IMR-90 (cell line): ENCODE results near the gene KCNT1. TPM values are rescaled to one million over a fixed set of nuclear protein-coding genes. Genes with fewer than 3 reads are reported as not detected.

Experiments used
- ATAC-seq: fragments of 200-7000 bp; cut with Tn5 transposase; 2 replicates; pipeline ENCODE4 v1.9.1; 2020; ENCODE audit warnings: low read depth, mild to moderate bottlenecking, moderate library complexity
- BruUV-seq: library from RNA; stranded (reverse); fragments of 400-500 nt; replicated peaks from 2 replicates; lab custom pipeline; 2021; lab: Mats Ljungman, UMichigan
- CTCF ChIA-PET: fragments of 300-600 bp; formaldehyde crosslinking; extraction: SDS; loops from one replicate; lab custom pipeline; 2021; ENCODE audit warnings: antibody characterized with exemption; lab: Yijun Ruan, JAX
- POLR2A ChIA-PET: fragments of 300-600 bp; sonication (Branson Sonifier 250); formaldehyde crosslinking; loops from one replicate; lab custom pipeline; 2022; ENCODE audit warnings: antibody characterized with exemption; ENCODE audit not compliant: unreplicated experiment; lab: Charles Lee
- DNase-seq: peaks from one replicate; pipeline ENCODE4 v3.0.0; 2013
- H2AFZ ChIP-seq: replicated peaks from 2 replicates; pipeline ENCODE3; 2013; ENCODE audit warnings: low read length, mild to moderate bottlenecking; ENCODE audit not compliant: poor library complexity
- H2AK5ac ChIP-seq: 2 replicates; pipeline ENCODE4 v1.6.1; 2013; ENCODE audit warnings: low read depth, low read length, inconsistent platforms
- H2AK9ac ChIP-seq: replicated peaks from 2 replicates; pipeline ENCODE3; 2013; ENCODE audit warnings: mild to moderate bottlenecking, low read depth, low read length, moderate library complexity; ENCODE audit not compliant: poor library complexity
- H2BK120ac ChIP-seq: 2 replicates; pipeline ENCODE4 v1.6.1; 2013; ENCODE audit warnings: low read depth, low read length, inconsistent platforms
- H2BK15ac ChIP-seq: 3 replicates; pipeline ENCODE4 v1.6.1; 2013; ENCODE audit warnings: low read depth, low read length, inconsistent platforms
- H2BK20ac ChIP-seq: 2 replicates; pipeline ENCODE4 v1.6.1; 2013; ENCODE audit warnings: low read depth, mild to moderate bottlenecking, inconsistent platforms, low read length, moderate library complexity
- H2BK5ac ChIP-seq: 2 replicates; pipeline ENCODE4 v1.6.1; 2013; ENCODE audit warnings: mild to moderate bottlenecking, low read depth, low read length, inconsistent platforms; ENCODE audit not compliant: poor library complexity, severe bottlenecking
- H3K14ac ChIP-seq: replicated peaks from 2 replicates; pipeline ENCODE4 v1.6.1; 2013; ENCODE audit warnings: low read depth, low read length, inconsistent platforms
- H3K18ac ChIP-seq: 2 replicates; pipeline ENCODE4 v1.6.1; 2013; ENCODE audit warnings: low read depth, low read length, control low read depth
- H3K23ac ChIP-seq: 2 replicates; pipeline ENCODE4 v1.6.1; 2013; ENCODE audit warnings: low read depth, low read length, inconsistent platforms
- H3K27ac ChIP-seq: 2 replicates; pipeline ENCODE4 v1.5.1; 2013; ENCODE audit warnings: mild to moderate bottlenecking, control low read depth, low read length; ENCODE audit not compliant: insufficient read depth
- H3K27me3 ChIP-seq: 2 replicates; pipeline ENCODE4 v1.6.1; 2013; ENCODE audit warnings: low read length; ENCODE audit not compliant: control insufficient read depth, insufficient read depth
- H3K36me3 ChIP-seq: 2 replicates; pipeline ENCODE4 v1.6.1; 2013; ENCODE audit warnings: low read length, mixed read lengths; ENCODE audit not compliant: control insufficient read depth, insufficient read depth
- H3K4ac ChIP-seq: 2 replicates; pipeline ENCODE4 v1.6.1; 2013; ENCODE audit warnings: low read depth, low read length, inconsistent platforms
- H3K4me1 ChIP-seq: 2 replicates; pipeline ENCODE4 v1.6.1; 2013; ENCODE audit warnings: low read length, mixed read lengths; ENCODE audit not compliant: control insufficient read depth, insufficient read depth
- H3K4me2 ChIP-seq: 2 replicates; pipeline ENCODE4 v1.6.1; 2013; ENCODE audit warnings: low read depth, mild to moderate bottlenecking, control low read depth, low read length, moderate library complexity
- H3K4me3 ChIP-seq: 2 replicates; pipeline ENCODE4 v1.5.1; 2013; ENCODE audit warnings: low read depth, mild to moderate bottlenecking, control low read depth, low read length, moderate library complexity; ENCODE audit not compliant: insufficient read depth
- H3K56ac ChIP-seq: 2 replicates; pipeline ENCODE4 v1.6.1; 2013; ENCODE audit warnings: low read length, inconsistent platforms; ENCODE audit not compliant: insufficient read depth; ENCODE audit errors: extremely low read depth
- H3K79me1 ChIP-seq, 2 experiments: 2 replicates each; pipeline ENCODE4 v1.6.1; 2013; ENCODE audit warnings: low read length in 2 of 2, inconsistent platforms in 1 of 2, low read depth in 1 of 2
- H3K9ac ChIP-seq: 2 replicates; pipeline ENCODE4 v1.6.1; 2013; ENCODE audit warnings: low read depth, low read length, control low read depth
- H3K9me1 ChIP-seq: 2 replicates; pipeline ENCODE4 v1.6.1; 2013; ENCODE audit warnings: low read length, inconsistent platforms; ENCODE audit not compliant: insufficient read depth
- H3K9me3 ChIP-seq: 2 replicates; pipeline ENCODE4 v1.6.1; 2013; ENCODE audit warnings: low read length; ENCODE audit not compliant: control insufficient read depth, insufficient read depth
- H4K20me1 ChIP-seq: 2 replicates; pipeline ENCODE4 v1.6.1; 2013; ENCODE audit warnings: low read length, inconsistent platforms; ENCODE audit not compliant: insufficient read depth
- H4K5ac ChIP-seq: 2 replicates; pipeline ENCODE4 v1.6.1; 2013; ENCODE audit warnings: mild to moderate bottlenecking, low read depth, low read length, control low read depth
- H4K8ac ChIP-seq, 2 experiments: 2 replicates each; pipeline ENCODE4 v1.6.1; 2013; ENCODE audit warnings: low read depth in 2 of 2, low read length in 2 of 2, control low read depth in 1 of 2, inconsistent platforms in 1 of 2
- H4K91ac ChIP-seq: 2 replicates; pipeline ENCODE4 v1.6.1; 2013; ENCODE audit warnings: low read depth, low read length, inconsistent platforms; ENCODE audit not compliant: insufficient read depth
- BHLHE40 ChIP-seq: fragments of 150-350 bp; IDR thresholded peaks from 2 replicates; pipeline ENCODE4 v1.6.1; 2016; ENCODE audit warnings: mild to moderate bottlenecking, low read depth, low read length
- CEBPB ChIP-seq: IDR thresholded peaks from 2 replicates; pipeline ENCODE4 v1.6.1; 2012; ENCODE audit warnings: low read depth, low read length, improper control_type of control experiment
- CHD1 ChIP-seq: IDR thresholded peaks from 2 replicates; pipeline ENCODE4 v1.6.1; 2012; ENCODE audit warnings: low read depth, low read length, improper control_type of control experiment
- FOS ChIP-seq: fragments of 150-350 bp; IDR thresholded peaks from 2 replicates; pipeline ENCODE4 v1.6.1; 2016; ENCODE audit warnings: low read depth, low read length
- MAZ ChIP-seq: IDR thresholded peaks from 2 replicates; pipeline ENCODE4 v1.6.1; 2012; ENCODE audit warnings: low read depth, mild to moderate bottlenecking, low read length, improper control_type of control experiment, moderate library complexity, borderline replicate concordance
- MXI1 ChIP-seq: IDR thresholded peaks from 2 replicates; pipeline ENCODE4 v1.6.1; 2012; ENCODE audit warnings: low read depth, mild to moderate bottlenecking, low read length, moderate library complexity, borderline replicate concordance
- NFE2L2 ChIP-seq: fragments of 150-350 bp; IDR thresholded peaks from 2 replicates; pipeline ENCODE4 v1.6.1; 2016; ENCODE audit warnings: low read depth, mild to moderate bottlenecking, low read length
- POLR2A ChIP-seq: IDR thresholded peaks from 2 replicates; pipeline ENCODE4 v1.6.1; 2012; ENCODE audit warnings: mild to moderate bottlenecking, low read depth, low read length
- RAD21 ChIP-seq: IDR thresholded peaks from 2 replicates; pipeline ENCODE4 v1.6.1; 2012; ENCODE audit warnings: low read length, improper control_type of control experiment
- RCOR1 ChIP-seq: IDR thresholded peaks from 2 replicates; pipeline ENCODE4 v1.6.1; 2012; ENCODE audit warnings: mild to moderate bottlenecking, low read length, improper control_type of control experiment; ENCODE audit not compliant: insufficient replicate concordance
- RFX5 ChIP-seq: IDR thresholded peaks from 2 replicates; pipeline ENCODE4 v1.8.0; 2012; ENCODE audit warnings: low read depth, mild to moderate bottlenecking, low read length, moderate library complexity
- SMC3 ChIP-seq: fragments of 150-350 bp; IDR thresholded peaks from 2 replicates; pipeline ENCODE4 v1.6.1; 2016; ENCODE audit warnings: low read depth, mild to moderate bottlenecking, antibody characterized with exemption, low read length, moderate library complexity
- WGBS, 2 experiments: methylation state at CpG; one replicate each; pipeline versions ENCODE4 v1.1.5 to v1.1.7; 2013; ENCODE audit warnings: missing lambda C conversion rate in 2 of 2; ENCODE audit not compliant: insufficient read length in 1 of 2; ENCODE audit errors: extremely low coverage in 2 of 2; 5-methylcytosine and 5-hydroxymethylcytosine counted together
- dilution Hi-C: fragments of 300-500 bp; cut with HindIII; formaldehyde crosslinking; loops from one replicate; pipeline ENCODE4 v1.14.3; 2018; ENCODE audit warnings: low sequenced_read_pairs; ENCODE audit not compliant: unreplicated experiment
- in situ Hi-C: fragments of 300-500 bp; cut with MboI; formaldehyde crosslinking; loops from 3 replicates; pipeline ENCODE4 v1.14.3; 2019; ENCODE audit warnings: low sequenced_read_pairs, inconsistent platforms, mixed read lengths
- intact Hi-C: fragments of 100-400 bp; cut with micrococcal nuclease; formaldehyde crosslinking; loops from 2 replicates; pipeline ENCODE4 v1.10.0; 2022
- polyA plus RNA-seq, 3 experiments: library from polyadenylated mRNA; depleted of rRNA; stranded (reverse); fragments of >200 nt; gene quantifications; 2 replicates each; pipeline ENCODE4 v1.2.3, GENCODE V29; 2012; ENCODE audit warnings: low replicate concordance in 1 of 3
- total RNA-seq: library from RNA; depleted of rRNA; stranded (reverse); fragments of >200 nt; gene quantifications from 2 replicates; pipeline ENCODE4 v1.2.3, GENCODE V29; 2012
- TF ChIP-seq, protein P1 (sequence below): fragments of 150-350 bp; IDR thresholded peaks from 2 replicates; pipeline ENCODE4 v1.6.1; 2016; ENCODE audit warnings: low read depth, mild to moderate bottlenecking, low read length, moderate library complexity, borderline replicate concordance
- TF ChIP-seq, protein P2 (sequence below): fragments of 150-350 bp; IDR thresholded peaks from 2 replicates; pipeline ENCODE4 v1.6.1; 2017; ENCODE audit warnings: mild to moderate bottlenecking, antibody characterized with exemption, low read length, low read depth

The KCNT1 gene
- total and polyA plus RNA-seq, 2 of the 4 experiments (the other 2 are of a cell fraction), result not detected

DNA sequence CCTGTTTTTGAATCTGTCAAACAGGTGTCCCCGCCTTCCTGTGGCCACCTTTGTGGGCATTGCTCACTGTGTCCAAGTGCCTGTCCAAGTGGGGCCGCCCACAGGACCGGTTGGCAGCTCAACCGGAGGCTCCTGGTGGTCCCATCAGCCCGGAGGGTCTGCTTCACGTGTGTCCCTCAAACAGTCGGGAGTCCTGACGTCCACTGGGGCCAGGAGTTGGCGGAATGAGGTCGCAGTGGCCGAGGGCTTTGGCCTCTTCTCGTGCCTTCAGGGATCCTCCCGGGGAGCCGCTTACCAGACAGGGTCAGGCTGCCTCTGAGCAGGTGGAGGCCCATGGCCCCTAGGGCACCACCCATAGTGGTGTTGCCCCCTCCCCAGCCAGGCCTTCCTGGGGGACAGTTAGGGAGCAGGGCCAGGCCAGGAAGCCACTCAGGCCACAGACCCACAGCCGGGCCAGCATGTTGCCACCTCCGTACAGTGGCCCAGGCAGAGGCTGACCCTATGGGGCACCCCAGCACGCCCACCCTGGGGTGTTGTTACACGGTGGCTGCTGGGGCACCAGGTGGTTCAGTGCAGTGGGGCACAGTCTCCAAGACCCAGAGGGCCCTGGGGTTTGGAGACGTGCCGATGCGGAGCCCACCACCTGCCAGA is 69.5 kb downstream of the KCNT1 start:
- H2BK20ac ChIP-seq, result no peak overlapping the region
- H4K20me1 ChIP-seq, result no peaks in the 10 kb centered on the region
- H3K18ac ChIP-seq, result no peak overlapping the region
- no peaks in the 10 kb centered on the region for H3K36me3 ChIP-seq
- 62% methylated on average over 11 of the region's 21 CpGs; no CpG with 5 or more reads in 1 of the 2 experiments for WGBS, 2 experiments
- H3K4ac ChIP-seq, result no peak overlapping the region
- H2BK120ac ChIP-seq, result no peak overlapping the region
- no peaks in the 10 kb centered on the region for H3K79me1 ChIP-seq
- no peak for TF ChIP-seq POLR2A
- TF ChIP-seq RCOR1, result no peak
- no peak for TF ChIP-seq BHLHE40
- TF ChIP-seq FOS, result no peak
- no peak for TF ChIP-seq RAD21
- TF ChIP-seq MAZ, result no peak
- no peak for TF ChIP-seq MXI1
- TF ChIP-seq CHD1, result no peak
- TF ChIP-seq, protein P1, sequence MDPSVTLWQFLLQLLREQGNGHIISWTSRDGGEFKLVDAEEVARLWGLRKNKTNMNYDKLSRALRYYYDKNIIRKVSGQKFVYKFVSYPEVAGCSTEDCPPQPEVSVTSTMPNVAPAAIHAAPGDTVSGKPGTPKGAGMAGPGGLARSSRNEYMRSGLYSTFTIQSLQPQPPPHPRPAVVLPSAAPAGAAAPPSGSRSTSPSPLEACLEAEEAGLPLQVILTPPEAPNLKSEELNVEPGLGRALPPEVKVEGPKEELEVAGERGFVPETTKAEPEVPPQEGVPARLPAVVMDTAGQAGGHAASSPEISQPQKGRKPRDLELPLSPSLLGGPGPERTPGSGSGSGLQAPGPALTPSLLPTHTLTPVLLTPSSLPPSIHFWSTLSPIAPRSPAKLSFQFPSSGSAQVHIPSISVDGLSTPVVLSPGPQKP, result no peak
- no peak for TF ChIP-seq SMC3
- TF ChIP-seq CEBPB, result no peak
- TF ChIP-seq, protein P2, sequence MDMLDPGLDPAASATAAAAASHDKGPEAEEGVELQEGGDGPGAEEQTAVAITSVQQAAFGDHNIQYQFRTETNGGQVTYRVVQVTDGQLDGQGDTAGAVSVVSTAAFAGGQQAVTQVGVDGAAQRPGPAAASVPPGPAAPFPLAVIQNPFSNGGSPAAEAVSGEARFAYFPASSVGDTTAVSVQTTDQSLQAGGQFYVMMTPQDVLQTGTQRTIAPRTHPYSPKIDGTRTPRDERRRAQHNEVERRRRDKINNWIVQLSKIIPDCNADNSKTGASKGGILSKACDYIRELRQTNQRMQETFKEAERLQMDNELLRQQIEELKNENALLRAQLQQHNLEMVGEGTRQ, result no peak
- no peak for TF ChIP-seq RFX5
- TF ChIP-seq NFE2L2, result no peak
- POLR2A ChIA-PET, result no interaction called here
- in situ Hi-C loops (no loop called here), dilution Hi-C loops (no loop called here), intact Hi-C loops (no loop called here)
- no TSS peak for BruUV-seq
- CTCF ChIA-PET, result no interaction called here
- ATAC-seq (no peak), DNase-seq (no peak)
- H3K4me1 ChIP-seq, result no peaks in the 10 kb centered on the region
- H3K9me3 ChIP-seq, result peaks cover 8% of the 10 kb centered on the region
- H3K27me3 ChIP-seq, result peaks cover 2% of the 10 kb centered on the region
- no peak overlapping the region for H4K5ac ChIP-seq
- no peak overlapping the region for H2BK15ac ChIP-seq
- H3K4me3 ChIP-seq, result no peak overlapping the region
- H3K9me1 ChIP-seq, result peaks cover 5% of the 10 kb centered on the region; the same call in 1 of the 2 replicates
- no peak overlapping the region for H3K14ac ChIP-seq
- H2AK9ac ChIP-seq, result peak overlapping the region; percentile 28
- H4K8ac ChIP-seq, result no peak overlapping the region
- H3K23ac ChIP-seq, result no peak overlapping the region
- no peak overlapping the region for H4K91ac ChIP-seq
- H2AFZ ChIP-seq, result no peak overlapping the region
- H2AK5ac ChIP-seq, result no peak overlapping the region
- H3K9ac ChIP-seq, result no peak overlapping the region
- no peak overlapping the region for H3K4me2 ChIP-seq
- H3K27ac ChIP-seq, result no peak overlapping the region
- no peak overlapping the region for H3K56ac ChIP-seq
- no peak overlapping the region for H2BK5ac ChIP-seq
